HG03460 (cell line): ENCODE measurements around the gene PLXNB3.
"Not testable (repeated sequence)": the region's sequence is repeated elsewhere in the genome, so short reads cannot be mapped to it uniquely, and the experiment has no call there.

ENCODE experiments used
- ATAC-seq: cut with Tn5 transposase; IDR thresholded peaks from one replicate; pipeline ENCODE4 v1.9.1; 2021; ENCODE audit not compliant: unreplicated experiment

PLXNB3 gene

DNA sequence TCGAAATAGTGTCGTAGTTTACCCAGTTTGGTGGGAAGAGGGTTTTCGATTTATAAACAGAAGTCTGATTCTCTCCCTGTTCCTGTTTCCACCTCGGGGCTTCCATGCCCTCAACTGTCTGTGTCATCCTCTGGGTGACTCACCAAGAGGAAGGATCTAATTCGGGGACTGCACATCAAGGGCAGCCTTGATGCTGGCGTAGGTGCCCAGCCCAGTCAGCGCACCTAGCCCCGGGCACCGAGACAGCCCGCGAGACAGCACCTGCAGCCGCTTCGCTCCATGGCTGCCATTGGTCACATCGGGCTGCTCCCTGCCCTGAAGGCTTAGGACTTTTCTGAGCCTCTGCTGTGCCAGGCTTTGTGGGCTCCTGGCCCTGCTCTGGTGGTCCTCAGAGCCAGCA, 31.6 kb upstream of the PLXNB3 start:
- ATAC-seq, result no peak

GRCh38 chrX:153733651-153734240, 30.3 kb upstream of the PLXNB3 start:
- ATAC-seq, result no peak

DNA sequence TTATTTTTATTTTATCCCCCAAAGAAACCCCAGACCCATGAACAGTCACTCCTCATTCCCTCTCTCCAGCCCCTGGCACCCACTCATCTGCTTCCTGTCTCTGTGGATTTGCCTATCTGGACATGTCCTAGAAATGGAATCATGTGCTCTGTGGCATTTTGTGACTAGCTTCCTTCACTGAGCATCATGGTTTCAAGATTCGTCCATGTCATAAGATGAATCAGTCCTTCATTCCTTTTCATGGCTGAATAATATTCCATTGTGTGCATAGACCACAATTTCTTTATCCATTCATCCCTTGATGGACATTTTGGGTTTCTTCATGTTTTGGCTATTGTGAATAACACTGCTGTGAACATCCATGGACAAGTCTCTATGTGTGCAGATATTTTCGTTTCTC, 29.2 kb upstream of the PLXNB3 start:
- ATAC-seq, result no peak

DNA sequence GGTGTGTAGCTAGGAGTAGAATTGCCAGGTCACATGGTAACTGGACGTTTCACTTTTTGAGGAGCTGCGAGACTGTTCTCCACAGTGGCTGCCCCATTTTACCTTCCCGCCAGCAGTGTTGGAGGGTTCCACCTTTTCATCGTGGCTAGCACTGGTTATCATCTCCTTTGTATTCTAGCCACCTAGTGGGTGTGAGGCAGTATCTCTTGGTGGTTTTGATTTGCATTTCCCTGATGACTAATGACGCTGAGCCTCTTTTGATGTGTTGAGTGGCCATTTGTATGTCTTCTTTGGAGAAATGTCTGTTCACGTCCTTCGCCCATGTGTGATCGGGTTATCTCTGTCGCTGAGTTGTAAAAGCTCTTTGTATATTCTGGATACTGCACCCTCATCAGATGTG, 28.8 kb upstream of the PLXNB3 start:
- ATAC-seq, result no peak

DNA sequence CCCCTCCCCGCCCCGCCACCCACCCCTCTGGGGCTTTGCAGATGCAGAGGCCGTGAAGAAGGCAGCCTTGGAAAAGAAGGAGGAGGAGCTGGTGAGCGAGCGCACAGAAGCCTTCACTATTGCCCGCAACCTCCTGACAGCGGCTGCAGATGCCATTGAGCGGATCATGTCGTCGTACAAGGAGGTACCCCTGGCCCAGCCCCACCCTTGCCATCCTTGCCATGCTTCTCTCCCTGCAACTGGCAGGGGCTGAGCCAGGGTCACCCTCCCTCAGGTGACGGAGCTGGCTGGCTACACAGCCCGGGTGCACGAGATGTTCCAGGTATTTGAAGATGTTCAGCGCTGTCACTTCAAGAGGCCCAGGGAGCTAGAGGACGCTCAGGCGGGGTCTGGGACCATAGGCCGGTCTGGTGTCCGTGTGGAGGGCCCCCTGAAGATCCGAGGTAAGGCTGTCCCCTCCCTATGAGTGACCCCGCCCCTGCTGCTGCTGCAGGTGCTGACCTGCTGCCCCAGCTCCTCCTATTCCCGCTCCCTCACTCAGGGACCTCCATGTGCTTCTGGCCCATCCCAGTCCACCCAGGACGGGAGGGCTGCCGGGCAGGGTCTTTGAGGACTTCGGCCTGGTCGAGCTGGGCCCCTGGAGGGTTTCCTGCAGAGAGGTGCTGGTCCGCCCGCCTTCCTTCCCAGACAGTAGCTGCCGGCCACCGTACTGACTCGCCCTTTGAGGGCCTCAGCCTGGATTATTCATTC, 27.8 kb upstream of the PLXNB3 start:
- ATAC-seq, result no peak

GRCh38 chrX:153736871-153737441, 27.1 kb upstream of the PLXNB3 start:
- no peak for ATAC-seq

DNA sequence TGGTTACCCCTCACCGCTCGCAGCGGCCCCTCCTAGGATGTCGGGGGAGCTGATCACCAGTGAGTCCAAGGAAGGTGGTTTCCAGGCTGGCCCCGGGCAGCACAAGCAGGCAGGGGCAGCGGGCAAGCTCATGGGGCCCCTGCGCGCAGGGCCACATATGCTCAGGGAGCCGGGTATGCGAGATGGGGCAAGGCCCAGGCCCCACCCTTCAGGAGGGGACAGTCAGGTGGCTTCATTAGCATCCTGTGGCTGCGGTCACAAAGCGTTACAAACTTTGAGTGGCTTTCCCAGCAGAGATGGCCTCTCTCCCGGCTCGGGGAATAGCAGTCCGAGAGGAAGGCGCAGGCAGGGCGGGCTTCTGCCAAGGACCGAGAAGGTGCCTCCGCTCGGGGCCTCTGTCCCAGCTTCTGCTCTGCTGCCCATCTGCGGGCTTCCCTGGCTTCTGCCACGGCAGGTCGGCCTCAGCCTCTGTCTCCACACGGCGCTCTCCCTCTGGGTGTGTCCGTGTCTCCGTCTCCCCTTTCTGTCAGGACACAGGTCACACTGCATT, 25.9 kb upstream of the PLXNB3 start:
- ATAC-seq, result no peak

GRCh38 chrX:153739754-153740486, 24.1 kb upstream of the PLXNB3 start:
- no peak for ATAC-seq

DNA sequence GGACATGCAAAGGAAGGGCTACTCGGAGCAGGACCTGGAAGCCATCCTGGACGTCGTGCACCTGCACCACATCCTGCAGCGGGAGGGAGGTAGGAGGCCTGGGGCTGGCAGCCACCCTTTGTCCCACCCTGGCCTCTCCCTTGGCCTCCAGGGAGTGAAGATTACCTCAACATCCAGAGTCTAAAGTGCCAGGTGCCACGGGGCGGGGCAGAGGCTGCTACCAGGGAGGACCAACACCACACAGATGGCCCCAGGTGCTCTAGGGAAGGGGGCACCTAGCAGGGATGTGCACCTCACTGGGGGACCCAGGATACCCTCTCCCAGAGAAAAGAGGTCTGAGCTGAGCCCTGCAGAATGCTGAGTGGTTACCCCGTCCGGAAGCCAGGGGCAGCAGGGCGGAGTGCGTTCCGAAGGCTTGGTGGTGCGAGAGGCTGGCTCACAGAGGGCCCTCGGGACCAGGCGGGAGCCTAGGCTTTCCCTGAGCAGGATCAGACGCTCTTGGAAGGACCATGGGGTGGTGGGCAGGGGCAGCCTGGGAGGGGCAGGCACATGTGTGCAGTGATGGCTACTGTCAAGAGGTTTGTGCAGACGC, 23.3 kb upstream of the PLXNB3 start:
- ATAC-seq, result no peak

DNA sequence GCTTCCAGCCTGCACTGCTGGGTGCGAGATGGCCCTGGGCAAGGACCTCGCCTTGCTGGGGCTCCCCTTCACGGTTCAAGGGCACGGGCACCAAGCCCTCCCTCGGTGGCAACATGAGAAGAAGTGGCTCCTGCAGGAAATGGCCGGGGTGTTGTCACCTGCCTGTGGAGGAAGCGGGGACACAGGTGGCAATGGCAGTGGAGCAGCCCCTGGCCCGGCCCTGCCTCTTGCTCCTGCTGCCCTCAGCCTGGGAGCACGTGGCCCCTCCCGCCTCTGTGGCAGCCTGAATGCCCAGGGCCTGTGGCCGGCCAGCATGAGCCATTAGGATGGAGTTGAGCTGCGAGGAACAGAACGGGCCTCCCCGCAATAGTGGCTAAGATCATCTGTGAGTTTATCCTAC, 22.6 kb upstream of the PLXNB3 start:
- ATAC-seq, result no peak

- not testable (repeated sequence) for ATAC-seq
Observed at GRCh38 chrX:153742111-153742510, 21.9 kb upstream of the PLXNB3 start.

- not testable (repeated sequence) for ATAC-seq
Observed at GRCh38 chrX:153742796-153743467, 21.1 kb upstream of the PLXNB3 start.

DNA sequence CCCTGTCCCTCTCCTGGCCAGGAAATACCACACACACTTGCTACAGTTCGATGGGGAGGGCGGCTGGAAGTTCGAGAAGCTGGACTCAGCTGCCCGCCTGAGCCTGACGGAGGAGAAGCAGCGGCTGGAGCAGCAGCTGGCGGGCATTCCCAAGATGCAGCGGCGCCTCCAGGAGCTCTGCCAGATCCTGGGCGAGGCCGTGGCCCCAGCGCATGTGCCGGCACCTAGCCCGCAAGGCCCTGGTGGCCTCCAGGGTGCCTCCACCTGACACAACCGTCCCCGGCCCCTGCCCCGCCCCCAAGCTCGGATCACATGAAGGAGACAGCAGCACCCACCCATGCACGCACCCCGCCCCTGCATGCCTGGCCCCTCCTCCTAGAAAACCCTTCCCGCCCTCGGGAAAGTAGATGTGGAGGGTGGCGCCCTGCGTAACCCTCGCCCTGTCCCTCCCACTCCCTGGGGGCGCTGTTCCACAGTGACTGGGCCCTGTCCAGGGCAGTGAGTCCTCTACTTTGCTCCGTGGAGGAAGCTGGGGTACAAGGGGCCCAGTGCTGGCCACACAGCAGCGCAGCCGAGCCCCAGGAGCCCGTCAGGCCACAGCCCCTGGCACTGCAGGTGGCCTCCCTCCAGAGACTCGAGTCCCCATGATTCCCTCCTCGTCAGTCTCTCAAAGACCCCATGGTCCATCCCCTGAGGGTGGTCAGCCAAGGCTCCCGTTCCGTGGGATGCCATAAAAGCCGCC, 20.4 kb upstream of the PLXNB3 start:
- not testable (repeated sequence) for ATAC-seq

GRCh38 chrX:153744210-153745066, 19.6 kb upstream of the PLXNB3 start:
- ATAC-seq, result no peak

DNA sequence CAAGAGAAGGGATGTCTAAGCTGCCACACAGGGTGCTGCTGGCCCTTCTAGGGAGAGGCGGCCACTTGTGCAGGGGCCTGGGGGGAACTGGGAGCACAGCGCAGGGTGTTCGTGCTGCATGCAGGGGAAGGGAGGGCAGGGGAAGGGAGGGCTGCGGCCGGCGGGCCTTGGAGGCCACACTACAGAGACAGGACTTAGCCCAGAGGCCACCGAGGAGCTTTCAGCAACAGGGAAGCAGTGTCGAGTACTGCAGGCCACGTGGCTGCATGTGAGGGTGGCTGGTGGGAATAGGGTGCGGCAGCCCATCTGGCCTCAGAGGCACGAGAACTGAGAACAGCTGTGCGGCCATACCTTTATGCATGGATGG, 19.0 kb upstream of the PLXNB3 start:
- not testable (repeated sequence) for ATAC-seq

- no peak for ATAC-seq
Observed at GRCh38 chrX:153746359-153746758, 17.7 kb upstream of the PLXNB3 start.

- ATAC-seq, result not testable (repeated sequence)
Observed at GRCh38 chrX:153746991-153747390, 17.1 kb upstream of the PLXNB3 start.

- not testable (repeated sequence) for ATAC-seq
Observed at GRCh38 chrX:153749017-153749416, 15.0 kb upstream of the PLXNB3 start.
